ENCODE results near the gene COPZ1.
"Not testable (repeated sequence)": the region's sequence is repeated elsewhere in the genome, so short reads cannot be mapped to it uniquely, and the experiment has no call there.

The COPZ1 gene, protein sequence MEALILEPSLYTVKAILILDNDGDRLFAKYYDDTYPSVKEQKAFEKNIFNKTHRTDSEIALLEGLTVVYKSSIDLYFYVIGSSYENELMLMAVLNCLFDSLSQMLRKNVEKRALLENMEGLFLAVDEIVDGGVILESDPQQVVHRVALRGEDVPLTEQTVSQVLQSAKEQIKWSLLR

GRCh38 chr12:54324617-54325441 is at the start of gene COPZ1:
TSS of gene COPZ1 (plus strand) at chr12:54325131. CDS start at chr12:54325164, 33 bp downstream.
- DNase-seq: peak; percentile 95

GRCh38 chr12:54276368-54276767 is 48.6 kb upstream of the COPZ1 start:
- no peak for DNase-seq

DNA sequence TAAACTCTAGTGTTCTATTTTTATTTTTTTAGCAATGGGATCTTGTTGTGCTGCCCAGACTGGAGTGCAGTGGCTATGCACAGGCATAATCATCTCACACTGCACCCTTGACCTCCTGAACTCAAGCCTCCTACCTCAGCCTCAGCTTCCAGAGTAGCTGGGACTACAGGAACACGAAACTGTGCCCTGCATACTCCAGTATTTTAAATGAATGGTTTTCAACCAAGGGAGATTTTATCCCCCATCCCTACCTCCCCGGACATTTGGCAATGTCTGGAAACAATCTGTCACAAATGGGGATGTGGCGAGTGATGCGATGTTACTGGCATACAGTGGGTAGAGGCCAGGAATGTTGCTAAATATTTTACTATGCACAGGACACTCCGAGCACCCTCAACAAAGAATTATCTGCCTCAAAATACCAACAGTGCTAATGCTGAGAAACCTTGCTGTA is 47.1 kb upstream of the COPZ1 start:
- DNase-seq: no peak

- no peak for DNase-seq
Measured at GRCh38 chr12:54279227-54279631, 45.7 kb upstream of the COPZ1 start.

DNA sequence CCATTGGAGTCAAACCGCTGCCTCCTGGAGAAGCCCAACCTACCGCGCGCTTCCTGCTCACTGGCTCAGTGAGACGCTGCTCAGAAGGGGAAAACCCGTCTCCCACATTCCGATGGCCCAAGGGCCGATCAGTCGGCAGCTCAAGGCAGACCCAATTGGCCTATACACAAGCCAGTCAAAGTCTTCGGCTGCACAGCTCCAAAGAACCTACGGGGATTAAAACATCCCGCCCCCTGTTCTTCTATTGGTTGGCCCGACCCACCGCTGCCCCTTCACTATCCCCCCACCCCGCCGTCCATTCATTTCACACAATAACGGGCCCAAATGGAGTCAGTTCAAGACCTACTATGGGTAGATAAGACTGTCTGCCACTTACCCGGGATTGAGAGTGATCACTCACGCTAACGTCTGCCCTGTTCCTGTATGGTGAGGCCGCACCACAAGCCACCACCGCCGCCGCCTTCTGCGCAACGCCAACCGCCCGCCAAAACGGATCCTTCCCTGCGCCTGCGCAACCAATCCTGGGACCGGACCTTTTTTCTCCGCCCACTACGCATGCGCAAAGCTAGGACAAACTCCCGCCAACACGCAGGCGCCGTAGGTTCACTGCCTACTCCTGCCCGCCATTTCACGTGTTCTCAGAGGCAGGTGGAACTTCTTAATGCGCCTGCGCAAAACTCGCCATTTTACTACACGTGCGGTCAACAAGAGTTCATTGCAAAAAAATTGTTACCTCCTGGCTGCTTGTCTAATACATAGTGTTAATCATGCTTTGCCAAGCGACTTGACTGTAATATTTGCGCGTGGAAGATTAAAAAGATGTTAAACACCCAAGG is 45.1 kb upstream of the COPZ1 start, which contains the start of gene CBX5:
TSS of gene CBX5 (minus strand) at position 491 of the 836 bp plus-strand sequence. CDS start 22,472 bp downstream, outside the sequence.
- DNase-seq: peak; percentile 99

DNA sequence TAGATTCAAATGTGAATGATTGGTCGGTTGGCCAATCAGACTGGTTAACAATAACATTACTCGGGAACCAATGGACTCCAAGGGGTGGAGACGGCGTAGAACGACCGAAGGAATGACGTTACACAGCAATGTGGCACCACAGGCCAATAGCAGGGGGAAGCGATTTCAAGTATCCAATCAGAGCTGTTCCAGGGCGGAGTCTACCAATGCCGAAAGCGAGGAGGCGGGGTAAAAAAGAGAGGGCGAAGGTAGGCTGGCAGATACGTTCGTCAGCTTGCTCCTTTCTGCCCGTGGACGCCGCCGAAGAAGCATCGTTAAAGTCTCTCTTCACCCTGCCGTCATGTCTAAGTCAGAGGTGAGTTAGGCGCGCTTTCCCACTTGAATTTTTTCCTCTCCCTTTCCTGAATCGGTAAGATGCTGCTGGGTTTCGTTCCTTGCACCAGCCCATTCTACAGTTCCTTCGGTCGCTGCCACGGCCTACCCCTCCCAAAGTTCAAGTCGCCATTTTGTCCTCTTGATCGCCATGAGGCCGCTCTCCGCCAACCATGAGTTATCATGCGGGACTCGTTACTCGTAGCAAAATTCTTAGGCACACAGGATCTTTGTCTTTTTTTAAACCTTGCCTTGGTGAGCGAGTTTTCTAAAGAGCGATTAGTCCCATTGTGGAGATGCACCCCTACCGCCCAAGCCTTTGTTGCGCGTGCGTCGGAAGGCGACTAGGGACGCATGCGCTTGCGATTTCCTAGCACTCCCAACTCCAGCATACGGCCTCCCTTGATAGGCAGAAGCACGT is 44.3 kb upstream of the COPZ1 start, which contains the start of gene HNRNPA1:
TSS of gene HNRNPA1 (plus strand) at position 259 of the 793 bp plus-strand sequence. CDS start at position 341, 82 bp downstream.
- peak; percentile 99 for DNase-seq

GRCh38 chr12:54281261-54281638 is 43.7 kb upstream of the COPZ1 start:
- not testable (repeated sequence) for DNase-seq

GRCh38 chr12:54281694-54282093 is 43.2 kb upstream of the COPZ1 start:
- DNase-seq: not testable (repeated sequence)

DNA sequence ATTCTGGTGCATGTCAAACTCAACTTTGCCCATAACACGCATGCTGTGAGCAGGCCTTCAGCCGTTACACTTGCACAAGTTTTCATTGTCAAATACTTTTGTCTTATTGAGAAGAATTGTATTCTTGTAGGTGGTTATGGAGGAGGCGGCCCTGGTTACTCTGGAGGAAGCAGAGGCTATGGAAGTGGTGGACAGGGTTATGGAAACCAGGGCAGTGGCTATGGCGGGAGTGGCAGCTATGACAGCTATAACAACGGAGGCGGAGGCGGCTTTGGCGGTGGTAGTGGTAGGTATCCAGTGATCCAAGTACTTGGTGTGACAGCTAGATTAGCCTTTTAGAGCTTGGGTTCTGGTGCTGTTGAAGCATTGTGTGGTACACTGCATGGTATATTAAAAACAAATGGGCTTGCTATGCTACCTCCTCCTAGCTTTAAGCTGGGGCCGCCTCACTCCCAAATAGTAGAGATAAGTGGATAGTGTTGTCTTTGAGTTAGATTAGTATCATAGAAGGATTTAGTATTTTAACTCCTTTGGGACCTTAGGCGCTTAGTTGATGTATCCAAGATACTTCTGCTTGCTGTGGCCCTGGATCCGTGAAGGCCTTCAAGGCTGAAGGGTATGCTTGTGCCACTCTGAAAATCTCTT is 41.9 kb upstream of the COPZ1 start:
- DNase-seq: no peak

DNA sequence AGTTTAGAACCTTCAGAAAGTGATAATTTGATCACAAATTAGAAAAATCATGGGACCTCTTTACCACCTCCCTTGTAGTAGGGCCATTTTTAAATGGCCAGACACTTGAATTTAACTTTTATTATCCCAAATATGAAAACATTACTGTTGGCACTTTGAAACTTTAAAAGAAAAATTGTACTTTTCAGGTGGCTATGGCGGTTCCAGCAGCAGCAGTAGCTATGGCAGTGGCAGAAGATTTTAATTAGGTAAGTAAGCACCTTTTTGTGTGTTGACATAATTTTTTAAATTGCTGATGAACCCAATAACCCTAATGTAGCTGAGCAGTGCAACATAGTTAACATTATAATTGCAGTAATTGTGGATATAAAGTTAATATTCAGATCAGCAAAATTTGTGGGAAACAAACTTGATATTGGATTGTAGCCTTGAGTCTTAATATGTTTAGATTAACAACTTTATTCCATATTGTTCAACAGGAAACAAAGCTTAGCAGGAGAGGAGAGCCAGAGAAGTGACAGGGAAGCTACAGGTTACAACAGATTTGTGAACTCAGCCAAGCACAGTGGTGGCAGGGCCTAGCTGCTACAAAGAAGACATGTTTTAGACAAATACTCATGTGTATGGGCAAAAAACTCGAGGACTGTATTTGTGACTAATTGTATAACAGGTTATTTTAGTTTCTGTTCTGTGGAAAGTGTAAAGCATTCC is 40.7 kb upstream of the COPZ1 start:
- DNase-seq: not testable (repeated sequence)

DNA sequence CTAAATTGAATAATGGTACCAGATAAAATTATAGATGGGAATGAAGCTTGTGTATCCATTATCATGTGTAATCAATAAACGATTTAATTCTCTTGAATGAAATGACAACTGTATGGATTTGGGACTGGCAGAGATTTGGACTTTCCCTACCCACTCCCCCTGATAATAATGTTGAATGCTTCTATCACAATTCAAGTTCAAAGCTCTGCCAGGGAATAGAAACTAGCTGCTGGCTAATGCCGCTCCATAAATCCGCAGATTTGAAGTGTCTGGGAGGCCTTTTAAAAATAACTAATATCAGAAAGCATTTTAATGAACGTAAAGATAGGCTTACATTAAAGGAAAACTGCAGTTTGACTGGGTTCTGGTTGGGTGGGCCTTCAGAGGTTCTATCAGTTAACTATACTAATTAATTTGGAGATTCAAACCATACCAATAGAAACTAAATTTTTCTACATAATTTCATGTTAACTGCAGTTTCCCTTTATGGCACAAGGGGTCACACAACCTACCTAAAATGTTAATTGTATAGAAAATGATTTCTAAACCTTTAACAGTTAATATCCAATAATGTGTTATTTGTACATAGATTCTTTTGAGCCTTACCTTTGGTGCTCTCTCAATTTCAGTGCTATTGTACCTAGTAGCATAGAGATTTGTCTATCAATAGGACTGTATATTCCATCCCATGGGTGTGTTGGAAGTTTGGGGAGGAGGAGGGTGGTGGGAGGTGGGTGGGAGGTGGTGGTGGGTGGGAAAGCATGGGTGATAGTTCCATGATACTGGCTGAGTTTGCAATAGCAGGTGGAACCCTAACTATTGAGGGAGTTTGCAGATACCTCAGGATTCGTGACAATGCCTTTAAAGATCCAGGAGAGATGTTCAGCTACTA is 39.5 kb upstream of the COPZ1 start:
- no peak for DNase-seq

- no peak for DNase-seq
Measured at GRCh38 chr12:54286042-54287030, 38.6 kb upstream of the COPZ1 start.

DNA sequence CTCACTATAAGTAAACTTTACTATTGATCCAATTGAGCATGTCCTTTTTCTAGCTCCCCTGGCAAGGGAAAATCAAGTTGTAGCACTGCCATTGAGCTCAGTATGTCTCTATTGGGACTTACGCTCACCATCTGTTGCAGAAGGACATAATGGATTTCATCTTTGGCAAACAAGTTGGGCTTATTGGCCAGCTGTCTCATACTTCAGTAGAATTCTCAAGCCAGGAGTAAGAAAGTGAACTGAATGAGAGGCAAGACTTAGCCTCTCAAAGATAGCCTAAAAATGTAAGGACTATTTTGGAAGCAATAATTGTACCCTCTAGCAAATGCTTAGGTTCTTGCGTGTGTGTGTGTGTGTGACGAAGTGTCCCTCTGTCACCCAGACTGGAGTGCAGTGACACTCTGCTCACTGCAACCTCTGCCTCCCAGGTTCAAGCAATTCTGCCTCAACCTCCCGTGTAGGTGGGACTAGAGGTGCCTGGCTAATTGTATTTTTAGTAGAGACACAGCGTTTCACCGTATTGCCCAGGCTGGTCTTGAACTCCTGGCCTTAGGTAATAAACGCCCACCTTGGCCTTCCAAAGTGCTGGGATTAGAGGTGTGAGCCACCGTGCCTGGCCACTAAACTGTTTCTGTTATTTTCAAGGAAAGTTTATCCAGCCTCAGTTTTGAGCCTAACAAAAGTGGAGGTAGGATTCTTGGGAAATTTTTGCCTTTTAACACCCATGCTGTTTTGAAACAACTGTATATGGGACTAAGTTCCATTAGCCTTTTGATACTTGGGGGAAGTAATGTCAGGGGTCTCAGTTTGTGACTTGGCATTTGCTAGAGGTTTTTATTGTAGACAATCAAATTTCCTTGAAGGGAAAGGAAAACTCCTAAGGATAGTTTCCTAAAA is 37.4 kb upstream of the COPZ1 start:
- DNase-seq: no peak

DNA sequence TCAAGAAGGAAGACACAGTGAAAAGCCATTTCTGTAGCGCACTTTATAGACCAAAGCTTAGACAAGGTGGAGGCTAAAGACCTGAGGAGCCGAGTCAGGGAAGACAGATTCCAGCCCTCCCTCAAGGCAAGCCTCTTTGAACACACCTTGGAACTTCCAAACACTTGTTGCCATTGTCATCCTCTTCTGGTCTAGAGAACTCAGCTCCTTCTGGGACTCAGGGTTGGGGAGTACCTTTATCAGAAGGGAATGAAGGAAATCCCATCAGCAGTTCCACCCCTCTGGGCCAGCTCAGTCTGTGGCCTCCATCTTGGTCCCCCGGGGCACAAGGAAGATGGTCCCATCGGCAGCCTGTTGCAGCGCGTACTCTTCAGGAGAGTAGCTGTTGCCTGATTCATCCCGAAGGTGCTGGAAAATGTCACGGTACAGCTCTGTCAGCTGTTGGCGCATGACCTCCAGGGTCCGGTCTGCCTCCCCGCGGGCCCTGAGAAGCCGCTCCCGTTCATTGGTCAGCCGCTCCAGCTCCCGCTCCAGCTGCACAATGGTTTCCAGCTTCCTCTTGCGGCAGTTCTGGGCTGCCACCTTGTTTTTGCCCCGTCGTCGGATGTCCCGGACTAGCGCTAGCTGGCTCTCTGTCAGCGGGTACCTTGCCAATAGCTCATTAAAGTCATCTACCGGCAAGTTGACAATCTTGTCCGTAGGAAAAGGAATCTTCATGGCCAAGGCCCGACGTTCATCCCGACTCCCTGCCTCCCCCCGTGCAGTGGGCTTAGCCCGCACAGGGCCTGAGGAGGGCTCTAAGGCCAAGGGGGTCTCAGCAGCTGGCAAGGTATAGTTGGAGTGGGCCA is 32.6 kb upstream of the COPZ1 start:
- no peak for DNase-seq

- no peak for DNase-seq
Measured at GRCh38 chr12:54292931-54293241, 32.0 kb upstream of the COPZ1 start.

- no peak for DNase-seq
Measured at GRCh38 chr12:54294152-54294952, 30.6 kb upstream of the COPZ1 start.
